HEK293 (cell line): ENCODE data around the gene UBXN4.
A peak's percentile ranks its signal among the peaks of the same experiment; 100 is the strongest.
"Not testable (repeated sequence)": the region's sequence is repeated elsewhere in the genome, so short reads cannot be mapped to it uniquely, and the experiment has no call there.

Experiments used
- CTCF ChIA-PET: fragments of 350-600 bp; formaldehyde crosslinking; extraction: SDS; loops from one replicate; lab custom pipeline; 2021; ENCODE audit warnings: antibody characterized with exemption; lab: Yijun Ruan, JAX
- POLR2A ChIA-PET: fragments of 300-600 bp; formaldehyde crosslinking; extraction: SDS; loops from one replicate; lab custom pipeline; 2020; ENCODE audit warnings: antibody characterized with exemption, inconsistent platforms; lab: Yijun Ruan, JAX
- H3K27ac ChIP-seq: fragments of 200-500 bp; sonication (Bioruptor generic); 2 replicates; pipeline ENCODE4 v1.5.1; 2014; ENCODE audit warnings: low read depth, low read length, control low read depth, inconsistent platforms; ENCODE audit errors: extremely low read depth
- H3K36me3 ChIP-seq, 2 experiments: fragments of 200-500 bp in 1 of 2; sonication (Bioruptor generic) in 1 of 2; 1 replicate in 1 of 2; 2 replicates in 1 of 2; pipeline ENCODE4 v1.5.1; 2014 to 2017; ENCODE audit warnings: inconsistent platforms in 2 of 2, low read length in 2 of 2; ENCODE audit not compliant: control insufficient read depth in 2 of 2, insufficient read depth in 1 of 2
- H3K4me1 ChIP-seq: fragments of 200-500 bp; sonication (Bioruptor generic); 2 replicates; pipeline ENCODE4 v1.5.1; 2014; ENCODE audit warnings: mild to moderate bottlenecking, low read length, inconsistent platforms; ENCODE audit not compliant: control insufficient read depth, insufficient read depth
- H3K4me3 ChIP-seq: 2 replicates; pipeline ENCODE4 v1.5.1; 2011; ENCODE audit warnings: low read depth, mild to moderate bottlenecking, control low read depth, low read length, moderate library complexity
- H3K9me3 ChIP-seq: fragments of 200-500 bp; sonication (Bioruptor generic); 2 replicates; pipeline ENCODE4 v1.5.1; 2014; ENCODE audit warnings: low read depth, low read length, inconsistent platforms; ENCODE audit not compliant: control insufficient read depth, insufficient read depth
- HOXA7 ChIP-seq: sonication (generic); formaldehyde crosslinking; IDR thresholded peaks from 2 replicates; pipeline ENCODE4 v1.8.1; 2022; ENCODE audit warnings: missing genetic modification reagents, borderline replicate concordance
- PRDM1 ChIP-seq: fragments of 450-650 bp; formaldehyde crosslinking; IDR thresholded peaks from 2 replicates; pipeline ENCODE4; 2016; ENCODE audit warnings: missing biosample characterization, missing genetic modification characterization
- SCRT2 ChIP-seq: fragments of 450-650 bp; formaldehyde crosslinking; IDR thresholded peaks from 2 replicates; pipeline ENCODE4 v1.5.1; 2016; ENCODE audit warnings: missing biosample characterization, missing genetic modification characterization
- ZNF133 ChIP-seq: fragments of 450-650 bp; formaldehyde crosslinking; IDR thresholded peaks from 2 replicates; pipeline ENCODE4 v1.5.1; 2016; ENCODE audit warnings: missing biosample characterization, missing genetic modification characterization
- ZNF19 ChIP-seq: fragments of 450-650 bp; formaldehyde crosslinking; IDR thresholded peaks from 2 replicates; pipeline ENCODE4; 2016; ENCODE audit warnings: missing biosample characterization, missing genetic modification characterization, low read depth
- ZNF324 ChIP-seq: fragments of 450-650 bp; formaldehyde crosslinking; IDR thresholded peaks from 2 replicates; pipeline ENCODE4 v1.5.1; 2016; ENCODE audit warnings: missing biosample characterization, missing genetic modification characterization
- ZNF335 ChIP-seq: fragments of 450-650 bp; formaldehyde crosslinking; conservative IDR thresholded peaks from 2 replicates; pipeline ENCODE4 v1.5.1; 2016; ENCODE audit warnings: missing biosample characterization, missing genetic modification characterization
- ZNF501 ChIP-seq: fragments of 450-650 bp; formaldehyde crosslinking; IDR thresholded peaks from 2 replicates; pipeline ENCODE4 v1.5.1; 2016; ENCODE audit warnings: missing biosample characterization, missing genetic modification characterization
- ZNF654 ChIP-seq: fragments of 450-650 bp; formaldehyde crosslinking; IDR thresholded peaks from 2 replicates; pipeline ENCODE4 v1.5.1; 2016; ENCODE audit warnings: low read depth, missing biosample characterization, missing genetic modification characterization
- TF ChIP-seq, protein P1 (sequence below): fragments of 450-650 bp; formaldehyde crosslinking; IDR thresholded peaks from 2 replicates; pipeline ENCODE4 v1.5.1; 2016; ENCODE audit warnings: missing biosample characterization, missing genetic modification characterization
- TF ChIP-seq, protein P2 (sequence below): fragments of 450-650 bp; formaldehyde crosslinking; IDR thresholded peaks from 2 replicates; pipeline ENCODE4 v1.5.1; 2016; ENCODE audit warnings: missing biosample characterization, missing genetic modification characterization
- TF ChIP-seq, protein P3 (sequence below): fragments of 450-650 bp; formaldehyde crosslinking; IDR thresholded peaks from 2 replicates; pipeline ENCODE4 v1.5.1; 2016; ENCODE audit warnings: missing biosample characterization, missing genetic modification characterization
- TF ChIP-seq, protein P4 (sequence below): fragments of 450-650 bp; formaldehyde crosslinking; IDR thresholded peaks from 2 replicates; pipeline ENCODE4 v1.5.1; 2016; ENCODE audit warnings: missing biosample characterization, missing genetic modification characterization

UBXN4 gene

DNA sequence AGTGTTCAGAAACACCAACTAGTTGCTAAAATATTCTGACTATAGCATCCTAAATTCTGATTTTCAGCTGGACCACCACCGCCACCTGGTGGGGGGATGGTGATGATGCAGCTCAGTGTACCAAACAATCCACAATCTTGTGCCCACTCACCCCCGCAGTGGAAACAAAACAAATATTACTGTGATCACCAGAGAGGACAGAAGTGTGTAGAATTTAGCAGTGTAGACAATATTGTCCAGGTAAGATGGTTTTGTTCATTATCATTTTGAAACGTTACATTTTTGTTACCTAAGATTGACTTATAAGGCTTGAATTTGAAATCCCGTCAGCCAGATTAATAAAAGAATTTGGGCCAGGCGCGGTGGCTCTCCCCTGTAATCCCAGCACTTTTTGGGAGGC is 31.7 kb upstream of the UBXN4 start:
- TF ChIP-seq, protein P1, sequence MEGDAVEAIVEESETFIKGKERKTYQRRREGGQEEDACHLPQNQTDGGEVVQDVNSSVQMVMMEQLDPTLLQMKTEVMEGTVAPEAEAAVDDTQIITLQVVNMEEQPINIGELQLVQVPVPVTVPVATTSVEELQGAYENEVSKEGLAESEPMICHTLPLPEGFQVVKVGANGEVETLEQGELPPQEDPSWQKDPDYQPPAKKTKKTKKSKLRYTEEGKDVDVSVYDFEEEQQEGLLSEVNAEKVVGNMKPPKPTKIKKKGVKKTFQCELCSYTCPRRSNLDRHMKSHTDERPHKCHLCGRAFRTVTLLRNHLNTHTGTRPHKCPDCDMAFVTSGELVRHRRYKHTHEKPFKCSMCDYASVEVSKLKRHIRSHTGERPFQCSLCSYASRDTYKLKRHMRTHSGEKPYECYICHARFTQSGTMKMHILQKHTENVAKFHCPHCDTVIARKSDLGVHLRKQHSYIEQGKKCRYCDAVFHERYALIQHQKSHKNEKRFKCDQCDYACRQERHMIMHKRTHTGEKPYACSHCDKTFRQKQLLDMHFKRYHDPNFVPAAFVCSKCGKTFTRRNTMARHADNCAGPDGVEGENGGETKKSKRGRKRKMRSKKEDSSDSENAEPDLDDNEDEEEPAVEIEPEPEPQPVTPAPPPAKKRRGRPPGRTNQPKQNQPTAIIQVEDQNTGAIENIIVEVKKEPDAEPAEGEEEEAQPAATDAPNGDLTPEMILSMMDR (tag by site-specific recombination): peak; percentile 71
- TF ChIP-seq, protein P2, sequence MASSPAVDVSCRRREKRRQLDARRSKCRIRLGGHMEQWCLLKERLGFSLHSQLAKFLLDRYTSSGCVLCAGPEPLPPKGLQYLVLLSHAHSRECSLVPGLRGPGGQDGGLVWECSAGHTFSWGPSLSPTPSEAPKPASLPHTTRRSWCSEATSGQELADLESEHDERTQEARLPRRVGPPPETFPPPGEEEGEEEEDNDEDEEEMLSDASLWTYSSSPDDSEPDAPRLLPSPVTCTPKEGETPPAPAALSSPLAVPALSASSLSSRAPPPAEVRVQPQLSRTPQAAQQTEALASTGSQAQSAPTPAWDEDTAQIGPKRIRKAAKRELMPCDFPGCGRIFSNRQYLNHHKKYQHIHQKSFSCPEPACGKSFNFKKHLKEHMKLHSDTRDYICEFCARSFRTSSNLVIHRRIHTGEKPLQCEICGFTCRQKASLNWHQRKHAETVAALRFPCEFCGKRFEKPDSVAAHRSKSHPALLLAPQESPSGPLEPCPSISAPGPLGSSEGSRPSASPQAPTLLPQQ: no peak
- TF ChIP-seq ZNF654 (peak; percentile 71), SCRT2 (tag by site-specific recombination) (peak; percentile 25; the same call in 1 of the 2 replicates)
- TF ChIP-seq, all 188 proteins: peak for 3
- Histone ChIP-seq H3K4me3 (no peak overlapping the region), H3K4me1 (no peaks in the 10 kb centered on the region; the same call in 1 of the 2 replicates), H3K27ac (no peak overlapping the region), H3K9me3 (no peaks in the 10 kb centered on the region), H3K36me3 (peaks cover under 1 to 16% of the 10 kb centered on the region in 2 experiments; a peak in 2 of 3 replicates)
- POLR2A ChIA-PET: interaction anchor here (1.0 kb wide), 1 partner anchor 179 kb away, joined by 4 read pairs; the partner anchor contains the start of gene ZRANB3
- CTCF ChIA-PET: interaction anchor here (0.5 to 6.7 kb wide), 21 partner anchors 8 to 730 kb away, joined by 3 to 90 read pairs (median 5); partner anchors contain the start of genes R3HDM1 and ZRANB3

DNA sequence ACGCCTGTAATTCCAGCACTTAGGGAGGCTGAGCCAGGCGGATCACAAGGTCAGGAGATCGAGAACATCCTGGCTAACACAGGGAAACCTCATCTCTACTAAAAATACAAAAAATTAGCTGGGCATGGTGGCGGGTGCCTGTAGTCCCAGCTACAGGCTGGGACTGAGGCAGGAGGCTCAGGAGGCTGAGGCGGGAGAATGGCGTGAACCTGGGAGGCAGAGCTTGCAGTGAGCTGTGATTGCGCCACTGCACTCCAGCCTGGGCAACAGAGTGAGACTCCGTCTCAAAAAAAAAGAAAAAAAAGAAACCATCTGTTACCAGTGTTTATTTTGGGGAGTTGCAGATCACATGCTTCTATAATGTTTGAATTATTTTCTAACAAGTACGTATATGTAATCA is 26.6 kb upstream of the UBXN4 start:
- peaks cover 26 to 45% of the 10 kb centered on the region in 2 experiments for H3K36me3 ChIP-seq
- H3K4me3 ChIP-seq, H3K4me1 ChIP-seq, POLR2A ChIA-PET, H3K9me3 ChIP-seq, H3K27ac ChIP-seq, CTCF ChIA-PET: not testable (repeated sequence)

DNA sequence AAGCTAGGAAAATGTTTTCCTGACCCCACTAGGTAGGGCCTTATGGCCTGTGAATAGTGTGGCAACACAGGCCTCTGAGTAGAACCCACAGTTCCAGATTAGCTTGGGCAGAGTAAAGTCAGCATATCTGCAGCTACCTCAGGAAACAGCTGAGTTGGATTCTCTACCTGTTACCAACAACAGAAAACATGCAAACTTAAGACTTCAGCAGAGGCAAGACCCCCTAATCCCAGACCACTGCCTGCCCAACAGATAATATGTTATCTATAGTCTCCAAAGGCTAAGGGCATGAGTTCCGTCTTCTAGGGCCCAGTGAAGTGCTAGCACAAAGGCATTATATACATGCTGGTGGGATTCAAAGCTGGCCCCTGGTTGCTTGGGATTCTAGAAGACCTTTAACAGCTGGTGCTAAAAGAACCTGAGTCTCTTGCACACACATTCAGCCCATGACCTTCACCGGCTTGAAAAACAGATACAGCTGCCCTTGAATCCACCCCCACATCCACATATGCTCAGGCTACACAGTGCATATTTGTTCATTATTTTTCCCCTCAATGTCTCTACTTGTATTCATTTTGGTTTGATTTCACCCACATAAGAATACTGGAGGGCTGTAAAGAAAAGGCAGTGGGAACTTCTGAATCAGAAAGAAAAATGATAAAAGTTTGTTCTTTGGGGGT is 13.5 kb upstream of the UBXN4 start:
- Histone ChIP-seq H3K4me3 (no peak overlapping the region), H3K27ac (no peak overlapping the region), H3K4me1 (no peaks in the 10 kb centered on the region), H3K9me3 (no peaks in the 10 kb centered on the region), H3K36me3 (peaks cover 0 to 26% of the 10 kb centered on the region in 2 experiments; a peak in 2 of 3 replicates)
- ChIA-PET POLR2A (no interaction called here), CTCF (interaction anchor here (0.6 to 1.7 kb wide), 4 partner anchors 12 to 739 kb away, joined by 3 to 4 read pairs (median 4); no protein-coding TSS in a partner anchor)
- TF ChIP-seq, protein P3, sequence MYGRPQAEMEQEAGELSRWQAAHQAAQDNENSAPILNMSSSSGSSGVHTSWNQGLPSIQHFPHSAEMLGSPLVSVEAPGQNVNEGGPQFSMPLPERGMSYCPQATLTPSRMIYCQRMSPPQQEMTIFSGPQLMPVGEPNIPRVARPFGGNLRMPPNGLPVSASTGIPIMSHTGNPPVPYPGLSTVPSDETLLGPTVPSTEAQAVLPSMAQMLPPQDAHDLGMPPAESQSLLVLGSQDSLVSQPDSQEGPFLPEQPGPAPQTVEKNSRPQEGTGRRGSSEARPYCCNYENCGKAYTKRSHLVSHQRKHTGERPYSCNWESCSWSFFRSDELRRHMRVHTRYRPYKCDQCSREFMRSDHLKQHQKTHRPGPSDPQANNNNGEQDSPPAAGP (tag by site-specific recombination): no peak
- TF ChIP-seq PRDM1 (tag by site-specific recombination) (no peak), ZNF501 (no peak), ZNF133 (tag by site-specific recombination) (no peak), ZNF335 (no peak), ZNF19 (no peak), HOXA7 (no peak), ZNF324 (tag by site-specific recombination) (no peak)
- TF ChIP-seq, protein P4, sequence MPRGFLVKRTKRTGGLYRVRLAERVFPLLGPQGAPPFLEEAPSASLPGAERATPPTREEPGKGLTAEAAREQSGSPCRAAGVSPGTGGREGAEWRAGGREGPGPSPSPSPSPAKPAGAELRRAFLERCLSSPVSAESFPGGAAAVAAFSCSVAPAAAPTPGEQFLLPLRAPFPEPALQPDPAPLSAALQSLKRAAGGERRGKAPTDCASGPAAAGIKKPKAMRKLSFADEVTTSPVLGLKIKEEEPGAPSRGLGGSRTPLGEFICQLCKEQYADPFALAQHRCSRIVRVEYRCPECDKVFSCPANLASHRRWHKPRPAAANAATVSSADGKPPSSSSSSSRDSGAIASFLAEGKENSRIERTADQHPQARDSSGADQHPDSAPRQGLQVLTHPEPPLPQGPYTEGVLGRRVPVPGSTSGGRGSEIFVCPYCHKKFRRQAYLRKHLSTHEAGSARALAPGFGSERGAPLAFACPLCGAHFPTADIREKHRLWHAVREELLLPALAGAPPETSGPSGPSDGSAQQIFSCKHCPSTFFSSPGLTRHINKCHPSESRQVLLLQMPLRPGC: no peak
